Measurements from ENCODE around the gene NAMPT. TPM values are rescaled to one million over a fixed set of nuclear protein-coding genes. Genes with fewer than 3 reads are reported as not detected.

NAMPT gene
- total RNA-seq, 4 donors from 2014 or later, result 107 to 199 (median 159) TPM

DNA sequence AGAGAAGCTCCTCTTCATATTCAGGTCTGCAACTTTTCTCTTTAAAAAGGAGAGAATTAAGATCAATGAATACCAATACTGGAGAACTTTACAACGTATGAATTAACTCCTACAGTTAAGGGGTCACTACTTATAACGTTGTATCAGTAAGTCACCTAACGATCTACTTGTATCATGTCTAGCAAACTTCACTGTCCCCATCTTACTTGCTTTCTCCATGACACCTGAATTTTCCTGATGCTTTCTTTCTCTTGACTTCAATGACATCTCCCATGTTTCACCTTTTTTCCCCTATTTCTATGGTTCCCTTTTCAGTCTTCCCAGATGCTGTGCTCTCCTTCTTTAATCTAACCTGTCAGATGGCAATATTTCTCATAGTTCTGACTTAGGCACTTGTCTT lies 19.6 kb downstream of the NAMPT start:
- no peaks in the 10 kb centered on the region for H3K27me3 ChIP-seq
- DNase-seq (no peak), ATAC-seq (no peak)
- intact Hi-C loops (cut with DNase I; ENCODE audit: low total_unique reads) (no loop called here), in situ Hi-C loops (cut with MboI; ENCODE audit: low sequenced_read_pairs in 4 of 4) (no loop called here)
- TF ChIP-seq, protein P1, sequence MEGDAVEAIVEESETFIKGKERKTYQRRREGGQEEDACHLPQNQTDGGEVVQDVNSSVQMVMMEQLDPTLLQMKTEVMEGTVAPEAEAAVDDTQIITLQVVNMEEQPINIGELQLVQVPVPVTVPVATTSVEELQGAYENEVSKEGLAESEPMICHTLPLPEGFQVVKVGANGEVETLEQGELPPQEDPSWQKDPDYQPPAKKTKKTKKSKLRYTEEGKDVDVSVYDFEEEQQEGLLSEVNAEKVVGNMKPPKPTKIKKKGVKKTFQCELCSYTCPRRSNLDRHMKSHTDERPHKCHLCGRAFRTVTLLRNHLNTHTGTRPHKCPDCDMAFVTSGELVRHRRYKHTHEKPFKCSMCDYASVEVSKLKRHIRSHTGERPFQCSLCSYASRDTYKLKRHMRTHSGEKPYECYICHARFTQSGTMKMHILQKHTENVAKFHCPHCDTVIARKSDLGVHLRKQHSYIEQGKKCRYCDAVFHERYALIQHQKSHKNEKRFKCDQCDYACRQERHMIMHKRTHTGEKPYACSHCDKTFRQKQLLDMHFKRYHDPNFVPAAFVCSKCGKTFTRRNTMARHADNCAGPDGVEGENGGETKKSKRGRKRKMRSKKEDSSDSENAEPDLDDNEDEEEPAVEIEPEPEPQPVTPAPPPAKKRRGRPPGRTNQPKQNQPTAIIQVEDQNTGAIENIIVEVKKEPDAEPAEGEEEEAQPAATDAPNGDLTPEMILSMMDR (IDR thresholded peaks at IDR 0.05 in 4 of 5, conservative IDR thresholded peaks at IDR 0.05 in 1 of 5), result no peak
- no peak for TF ChIP-seq POLR2A (IDR thresholded peaks at IDR 0.05)
- H3K27ac ChIP-seq, result no peak overlapping the region
- H3K4me3 ChIP-seq, result no peak overlapping the region
- no peaks in the 10 kb centered on the region for H3K4me1 ChIP-seq
- peaks cover 0 to 91% of the 10 kb centered on the region in 2 donors for H3K36me3 ChIP-seq
- H3K9me3 ChIP-seq, result no peaks in the 10 kb centered on the region

DNA sequence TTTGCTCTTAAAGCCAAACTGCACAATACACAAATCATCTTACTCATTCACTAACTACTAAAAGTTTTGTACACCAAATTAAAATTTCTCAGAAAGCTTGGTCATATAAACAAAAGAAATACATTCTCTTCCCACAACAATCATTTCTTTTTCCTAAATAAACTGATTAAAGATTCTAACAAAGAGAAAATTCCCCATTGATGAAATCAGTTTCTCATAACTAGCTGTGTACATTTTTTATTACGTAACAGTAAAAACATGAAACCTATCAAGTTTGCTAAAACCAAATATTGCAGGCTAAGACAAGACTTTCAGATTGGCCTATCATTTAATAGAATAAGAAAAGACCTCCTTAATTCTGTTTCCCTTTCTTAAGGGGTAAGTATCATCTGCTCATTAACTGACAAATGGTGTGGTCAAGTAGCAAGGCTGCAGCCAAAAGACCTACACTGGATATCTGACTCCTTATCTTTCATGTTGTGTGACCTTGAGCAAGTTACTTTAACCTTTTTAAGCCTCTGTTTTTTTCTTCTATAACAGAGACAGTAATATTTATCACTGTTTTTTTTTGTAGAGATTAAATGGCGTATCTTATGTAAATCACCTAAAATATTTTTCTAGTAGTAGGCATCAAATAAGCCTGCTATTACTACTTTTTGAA lies 22.4 kb downstream of the NAMPT start:
- H3K36me3 ChIP-seq, result peaks cover 0 to 95% of the 10 kb centered on the region in 2 donors

DNA sequence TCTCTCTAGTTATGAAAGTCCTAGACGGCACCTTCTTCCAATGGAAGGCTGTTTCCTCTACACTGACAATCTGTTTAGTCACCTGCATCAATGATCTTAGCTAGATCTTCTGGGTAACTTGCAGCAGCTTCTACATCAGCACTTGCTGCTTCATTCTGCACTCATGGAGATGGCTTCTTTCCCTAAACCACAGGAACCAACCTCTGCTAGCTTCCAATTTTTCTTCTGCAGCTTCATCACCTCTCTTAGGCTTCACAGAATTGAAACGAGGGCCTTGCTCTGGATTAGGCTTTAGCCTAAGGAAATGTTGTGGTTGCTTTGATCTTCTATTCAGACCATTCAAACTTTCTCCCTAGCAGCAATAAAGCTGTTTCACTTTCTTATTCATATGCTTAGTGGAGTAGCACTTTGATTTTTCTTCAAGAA lies 24.6 kb downstream of the NAMPT start:
- intact Hi-C loops (cut with DNase I; ENCODE audit: low total_unique reads), result no loop called here
- in situ Hi-C loops (cut with MboI; ENCODE audit: low sequenced_read_pairs in 4 of 4), result no loop called here
- Histone ChIP-seq H3K4me3 (no peak overlapping the region), H3K27me3 (no peaks in the 10 kb centered on the region), H3K36me3 (peaks cover 0 to 94% of the 10 kb centered on the region in 2 donors), H3K4me1 (no peaks in the 10 kb centered on the region), H3K9me3 (no peaks in the 10 kb centered on the region), H3K27ac (no peak overlapping the region)
- TF ChIP-seq POLR2A (IDR thresholded peaks at IDR 0.05), result no peak
- TF ChIP-seq, protein P1 (IDR thresholded peaks at IDR 0.05 in 4 of 5, conservative IDR thresholded peaks at IDR 0.05 in 1 of 5), result no peak
- no peak for DNase-seq
- no peak for ATAC-seq

More for the DNA sequence above, 22.4 kb downstream of the NAMPT start:
- no peak for DNase-seq
- no peaks in the 10 kb centered on the region for H3K9me3 ChIP-seq
- no peak for TF ChIP-seq POLR2A (IDR thresholded peaks at IDR 0.05)
- TF ChIP-seq, protein P1 (IDR thresholded peaks at IDR 0.05 in 4 of 5, conservative IDR thresholded peaks at IDR 0.05 in 1 of 5), result no peak
- H3K27ac ChIP-seq, result peak overlapping the region in 2 of 4 donors; percentile 8
- intact Hi-C loops (cut with DNase I; ENCODE audit: low total_unique reads), result no loop called here
- no peaks in the 10 kb centered on the region for H3K27me3 ChIP-seq
- in situ Hi-C loops (cut with MboI; ENCODE audit: low sequenced_read_pairs in 4 of 4), result no loop called here
- no peak overlapping the region for H3K4me3 ChIP-seq
- no peaks in the 10 kb centered on the region for H3K4me1 ChIP-seq
- ATAC-seq, result no peak

DNA sequence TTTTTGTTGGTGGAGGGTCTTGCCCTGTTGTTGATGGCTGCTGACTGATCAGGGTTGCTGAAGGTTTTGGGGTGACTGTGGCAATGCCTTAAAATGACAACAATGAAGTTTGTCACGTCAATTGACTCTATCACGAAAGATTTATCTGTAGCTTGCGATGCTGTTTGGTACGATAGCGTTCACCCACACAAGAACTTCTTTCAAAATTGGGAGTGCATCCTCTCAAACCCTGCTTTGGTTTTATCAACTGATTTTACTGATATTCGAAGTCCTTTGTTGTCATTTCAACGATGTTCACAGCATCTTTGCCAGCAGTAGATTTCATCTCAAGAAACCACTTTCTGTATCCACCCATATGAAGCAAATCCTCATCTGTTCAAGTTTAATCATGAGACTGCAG lies 26.0 kb downstream of the NAMPT start:
- H3K4me3 ChIP-seq, result no peak overlapping the region
- H3K4me1 ChIP-seq, result no peaks in the 10 kb centered on the region
- no peak for DNase-seq
- no peaks in the 10 kb centered on the region for H3K27me3 ChIP-seq
- intact Hi-C loops (cut with DNase I; ENCODE audit: low total_unique reads) (no loop called here), in situ Hi-C loops (cut with MboI; ENCODE audit: low sequenced_read_pairs in 4 of 4) (no loop called here)
- H3K27ac ChIP-seq, result no peak overlapping the region
- no peaks in the 10 kb centered on the region for H3K9me3 ChIP-seq
- peaks cover 0 to 94% of the 10 kb centered on the region in 2 donors for H3K36me3 ChIP-seq
- no peak for ATAC-seq
- no peak for TF ChIP-seq POLR2A (IDR thresholded peaks at IDR 0.05)
- TF ChIP-seq, protein P1 (IDR thresholded peaks at IDR 0.05 in 4 of 5, conservative IDR thresholded peaks at IDR 0.05 in 1 of 5), result no peak

DNA sequence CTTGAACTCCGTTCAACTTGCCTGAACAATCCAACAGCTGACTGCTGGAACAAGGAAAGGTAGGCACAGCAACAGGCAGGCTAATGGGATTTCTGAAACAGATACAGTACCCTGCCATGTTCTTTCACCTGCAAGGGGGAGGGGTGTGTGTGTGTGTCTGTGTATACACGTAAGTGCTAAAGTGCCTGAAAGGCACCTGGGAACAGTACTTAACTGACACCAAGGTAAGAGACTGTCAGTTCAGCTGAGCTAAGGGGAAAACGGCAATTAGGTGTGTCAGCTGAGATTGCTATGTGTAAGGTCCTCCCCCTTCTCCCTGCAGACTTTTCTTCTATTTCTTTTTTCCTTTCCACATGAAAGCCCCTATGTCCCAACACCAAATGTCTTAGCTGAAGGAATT lies 27.0 kb downstream of the NAMPT start:
- in situ Hi-C loops (cut with MboI; ENCODE audit: low sequenced_read_pairs in 4 of 4) (no loop called here), intact Hi-C loops (cut with DNase I; ENCODE audit: low total_unique reads) (no loop called here)
- H3K4me1 ChIP-seq, result no peaks in the 10 kb centered on the region
- no peak overlapping the region for H3K27ac ChIP-seq
- ATAC-seq, result no peak
- H3K4me3 ChIP-seq, result no peak overlapping the region
- peaks cover 0 to 97% of the 10 kb centered on the region in 2 donors for H3K36me3 ChIP-seq
- H3K9me3 ChIP-seq, result no peaks in the 10 kb centered on the region
- TF ChIP-seq, protein P1 (IDR thresholded peaks at IDR 0.05 in 4 of 5, conservative IDR thresholded peaks at IDR 0.05 in 1 of 5), result no peak
- TF ChIP-seq POLR2A (IDR thresholded peaks at IDR 0.05), result no peak
- DNase-seq, result no peak
- no peaks in the 10 kb centered on the region for H3K27me3 ChIP-seq

Measured in gastrocnemius medialis (tissue), 4 donors.